ENCODE measurements around the gene TPSAB1.

GRCh38 chr16:1206326-1206725 lies 34.2 kb upstream of the TPSAB1 start:
- TF ChIP-seq, protein P1, sequence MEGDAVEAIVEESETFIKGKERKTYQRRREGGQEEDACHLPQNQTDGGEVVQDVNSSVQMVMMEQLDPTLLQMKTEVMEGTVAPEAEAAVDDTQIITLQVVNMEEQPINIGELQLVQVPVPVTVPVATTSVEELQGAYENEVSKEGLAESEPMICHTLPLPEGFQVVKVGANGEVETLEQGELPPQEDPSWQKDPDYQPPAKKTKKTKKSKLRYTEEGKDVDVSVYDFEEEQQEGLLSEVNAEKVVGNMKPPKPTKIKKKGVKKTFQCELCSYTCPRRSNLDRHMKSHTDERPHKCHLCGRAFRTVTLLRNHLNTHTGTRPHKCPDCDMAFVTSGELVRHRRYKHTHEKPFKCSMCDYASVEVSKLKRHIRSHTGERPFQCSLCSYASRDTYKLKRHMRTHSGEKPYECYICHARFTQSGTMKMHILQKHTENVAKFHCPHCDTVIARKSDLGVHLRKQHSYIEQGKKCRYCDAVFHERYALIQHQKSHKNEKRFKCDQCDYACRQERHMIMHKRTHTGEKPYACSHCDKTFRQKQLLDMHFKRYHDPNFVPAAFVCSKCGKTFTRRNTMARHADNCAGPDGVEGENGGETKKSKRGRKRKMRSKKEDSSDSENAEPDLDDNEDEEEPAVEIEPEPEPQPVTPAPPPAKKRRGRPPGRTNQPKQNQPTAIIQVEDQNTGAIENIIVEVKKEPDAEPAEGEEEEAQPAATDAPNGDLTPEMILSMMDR (IDR thresholded peaks at IDR 0.05): no peak
- no peak for TF ChIP-seq POLR2A (IDR thresholded peaks at IDR 0.05)
